Stimulated activated CD8-positive, alpha-beta memory T cell treated with anti-CD3 and anti-CD28 coated beads, Interleukin-12 subunit alpha, Interleukin-12 subunit beta, amount 100 ng/mL, for 1 hour (primary cell): ENCODE data around the gene TGFBR1.
"Not testable (repeated sequence)": the region's sequence is repeated elsewhere in the genome, so short reads cannot be mapped to it uniquely, and the experiment has no call there.

Experiments
- DNase-seq: peaks from one replicate; pipeline ENCODE4 v3.0.0-alpha.2; 2020; ENCODE audit warnings: low read depth

The TGFBR1 gene

GRCh38 chr9:99076030-99076429, 28.9 kb upstream of the TGFBR1 start:
- no peak for DNase-seq

- no peak for DNase-seq
Observed at GRCh38 chr9:99076483-99077171, 28.3 kb upstream of the TGFBR1 start.

- no peak for DNase-seq
Observed at GRCh38 chr9:99078717-99079116, 26.2 kb upstream of the TGFBR1 start.

GRCh38 chr9:99079542-99079941, 25.4 kb upstream of the TGFBR1 start:
- DNase-seq, result no peak

- DNase-seq, result no peak
Observed at GRCh38 chr9:99083051-99083450, 21.9 kb upstream of the TGFBR1 start.

- DNase-seq, result no peak
Observed at GRCh38 chr9:99085949-99086948, 18.7 kb upstream of the TGFBR1 start.

- DNase-seq, result no peak
Observed at GRCh38 chr9:99087462-99087861, 17.5 kb upstream of the TGFBR1 start.

- DNase-seq, result no peak
Observed at GRCh38 chr9:99090336-99091130, 14.4 kb upstream of the TGFBR1 start.

- no peak for DNase-seq
Observed at GRCh38 chr9:99092643-99093491, 12.0 kb upstream of the TGFBR1 start.

- DNase-seq, result no peak
Observed at GRCh38 chr9:99093492-99093791, 11.5 kb upstream of the TGFBR1 start.

- no peak for DNase-seq
Observed at GRCh38 chr9:99095565-99095964, 9.3 kb upstream of the TGFBR1 start.

GRCh38 chr9:99096409-99096808, 8.5 kb upstream of the TGFBR1 start:
- no peak for DNase-seq

- not testable (repeated sequence) for DNase-seq
Observed at GRCh38 chr9:99099806-99100585, 4.9 kb upstream of the TGFBR1 start.

GRCh38 chr9:99101271-99101670, 3.6 kb upstream of the TGFBR1 start:
- no peak for DNase-seq

GRCh38 chr9:99101812-99102211, 3.1 kb upstream of the TGFBR1 start:
- DNase-seq, result no peak

- DNase-seq, result no peak
Observed at GRCh38 chr9:99103054-99103895, 1.6 kb upstream of the TGFBR1 start.

- no peak for DNase-seq
Observed at GRCh38 chr9:99103901-99104458, 933 bp upstream of the TGFBR1 start.

GRCh38 chr9:99105152-99106043, 485 bp downstream of the TGFBR1 start:
- no peak for DNase-seq

GRCh38 chr9:99106044-99106375, 1.1 kb downstream of the TGFBR1 start:
- DNase-seq, result no peak
